GM12891 (cell line): ENCODE data around the gene TLR2.
"Not testable (repeated sequence)": the region's sequence is repeated elsewhere in the genome, so short reads cannot be mapped to it uniquely, and the experiment has no call there.

Experiments used
- DNase-seq: peaks from one replicate; pipeline ENCODE4 v3.0.0; 2011; ENCODE audit warnings: low spot score; ENCODE audit not compliant: insufficient read length
- FAIRE-seq: peaks from 2 replicates; lab custom pipeline; 2011; peaks lifted over from hg19 to GRCh38; lab: Jason Lieb, UNC
- PAX5 ChIP-seq: IDR thresholded peaks from 2 replicates; pipeline ENCODE4 v1.6.1; 2011; ENCODE audit warnings: low read length, moderate library complexity, mild to moderate bottlenecking; ENCODE audit not compliant: insufficient read depth, severe bottlenecking
- POLR2A ChIP-seq: IDR thresholded peaks from 2 replicates; pipeline ENCODE4 v1.6.1; 2011; ENCODE audit warnings: low read depth, low read length, control low read depth
- POLR2AphosphoS5 ChIP-seq: IDR thresholded peaks from 2 replicates; pipeline ENCODE4 v1.6.1; 2011; ENCODE audit warnings: low read depth, low read length, control low read depth
- POU2F2 ChIP-seq: IDR thresholded peaks from 2 replicates; pipeline ENCODE4 v1.6.1; 2011; ENCODE audit warnings: low read depth, mild to moderate bottlenecking, control low read depth, low read length, moderate library complexity
- SPI1 ChIP-seq: IDR thresholded peaks from 2 replicates; pipeline ENCODE4 v1.6.1; 2011; ENCODE audit warnings: low read depth, low read length, control low read depth
- TAF1 ChIP-seq: IDR thresholded peaks from 2 replicates; pipeline ENCODE4 v1.6.1; 2011; ENCODE audit warnings: low read depth, low read length, control low read depth

TLR2 gene

GRCh38 chr4:153655928-153656327 lies 28.2 kb upstream of the TLR2 start:
- DNase-seq: no peak

GRCh38 chr4:153661215-153661822 lies 22.8 kb upstream of the TLR2 start:
- FAIRE-seq (no peak), DNase-seq (no peak)
- no peak for TF ChIP-seq PAX5
- TF ChIP-seq POLR2AphosphoS5: no peak
- no peak for TF ChIP-seq POLR2A
- TF ChIP-seq SPI1: no peak
- no peak for TF ChIP-seq TAF1
- TF ChIP-seq POU2F2: no peak

More at GRCh38 chr4:153655928-153656327, 28.2 kb upstream of the TLR2 start:
- no peak for FAIRE-seq
- TF ChIP-seq POU2F2 (no peak), POLR2AphosphoS5 (no peak), TAF1 (no peak), POLR2A (no peak), PAX5 (no peak), SPI1 (no peak)

GRCh38 chr4:153661908-153662307 lies 22.2 kb upstream of the TLR2 start:
- no peak for FAIRE-seq
- no peak for TF ChIP-seq TAF1
- no peak for TF ChIP-seq SPI1
- no peak for TF ChIP-seq PAX5
- no peak for TF ChIP-seq POU2F2
- TF ChIP-seq POLR2AphosphoS5: no peak
- TF ChIP-seq POLR2A: no peak

GRCh38 chr4:153663667-153664066 lies 20.4 kb upstream of the TLR2 start:
- TF ChIP-seq POU2F2: no peak
- no peak for TF ChIP-seq TAF1
- no peak for TF ChIP-seq POLR2A
- no peak for TF ChIP-seq SPI1
- no peak for TF ChIP-seq PAX5
- TF ChIP-seq POLR2AphosphoS5: no peak
- FAIRE-seq: no peak
- no peak for DNase-seq

More at GRCh38 chr4:153661908-153662307, 22.2 kb upstream of the TLR2 start:
- DNase-seq: no peak

- not testable (repeated sequence) for DNase-seq, FAIRE-seq
Observed at GRCh38 chr4:153666505-153666904, 17.6 kb upstream of the TLR2 start.

- DNase-seq (no peak), FAIRE-seq (no peak)
- no peak for TF ChIP-seq TAF1
- no peak for TF ChIP-seq POLR2AphosphoS5
- no peak for TF ChIP-seq SPI1
- no peak for TF ChIP-seq PAX5
Observed at GRCh38 chr4:153668647-153669046, 15.4 kb upstream of the TLR2 start.

- DNase-seq (no peak), FAIRE-seq (no peak)
- TF ChIP-seq PAX5: no peak
- no peak for TF ChIP-seq TAF1
- no peak for TF ChIP-seq POLR2A
- TF ChIP-seq POU2F2: no peak
- no peak for TF ChIP-seq SPI1
- no peak for TF ChIP-seq POLR2AphosphoS5
Observed at GRCh38 chr4:153669838-153670237, 14.2 kb upstream of the TLR2 start.

GRCh38 chr4:153676486-153676885 lies 7.6 kb upstream of the TLR2 start:
- FAIRE-seq (no peak), DNase-seq (no peak)
- TF ChIP-seq TAF1 (no peak), POLR2A (no peak), POLR2AphosphoS5 (no peak), SPI1 (no peak), PAX5 (no peak), POU2F2 (no peak)

GRCh38 chr4:153676984-153677383 lies 7.1 kb upstream of the TLR2 start:
- FAIRE-seq (no peak), DNase-seq (no peak)
- TF ChIP-seq TAF1: no peak

GRCh38 chr4:153679486-153679885 lies 4.6 kb upstream of the TLR2 start:
- DNase-seq (no peak), FAIRE-seq (no peak)
- TF ChIP-seq POLR2A (no peak), PAX5 (no peak), TAF1 (no peak), POLR2AphosphoS5 (no peak), SPI1 (no peak), POU2F2 (no peak)

GRCh38 chr4:153683763-153684181 lies 308 bp upstream of the TLR2 start:
- no peak for TF ChIP-seq POU2F2
- TF ChIP-seq SPI1: no peak
- no peak for TF ChIP-seq PAX5
- TF ChIP-seq POLR2AphosphoS5: no peak
- no peak for TF ChIP-seq TAF1
- no peak for TF ChIP-seq POLR2A
- DNase-seq (no peak), FAIRE-seq (peak; percentile 71)
